Astrocyte (in vitro differentiated cells and primary cell): ENCODE data around the gene TLK2. TPM values are rescaled to one million over a fixed set of nuclear protein-coding genes. Genes with fewer than 3 reads are reported as not detected.
"Not testable (repeated sequence)": the region's sequence is repeated elsewhere in the genome, so short reads cannot be mapped to it uniquely, and the experiment has no call there.

ENCODE experiments used
- DNase-seq: peaks from one replicate; pipeline ENCODE4 v3.0.0-alpha.2; 2010; ENCODE audit warnings: low read depth
- FAIRE-seq: peaks from 2 replicates; lab custom pipeline; 2011; peaks lifted over from hg19 to GRCh38; lab: Jason Lieb, UNC
- H2AFZ ChIP-seq: 2 replicates; pipeline ENCODE4 v1.6.0; 2012; ENCODE audit warnings: low read depth, low read length, inconsistent platforms
- H3K27ac ChIP-seq: 2 replicates; pipeline ENCODE4 v1.5.1; 2011; ENCODE audit warnings: low read depth, low read length, inconsistent platforms
- H3K27me3 ChIP-seq: 2 replicates; pipeline ENCODE4 v1.6.0; 2011; ENCODE audit warnings: low read length, inconsistent platforms; ENCODE audit not compliant: insufficient read depth
- H3K36me3 ChIP-seq: 2 replicates; pipeline ENCODE4 v1.5.1; 2011; ENCODE audit warnings: low read length, inconsistent platforms; ENCODE audit not compliant: insufficient read depth
- H3K4me1 ChIP-seq: 2 replicates; pipeline ENCODE4 v1.5.1; 2011; ENCODE audit warnings: low read length, inconsistent platforms; ENCODE audit not compliant: insufficient read depth
- H3K4me2 ChIP-seq: 2 replicates; pipeline ENCODE4 v1.6.0; 2012; ENCODE audit warnings: low read length, inconsistent platforms
- H3K4me3 ChIP-seq: 2 replicates; pipeline ENCODE4 v1.5.1; 2011; ENCODE audit warnings: low read depth, mild to moderate bottlenecking, low read length, inconsistent platforms; ENCODE audit not compliant: insufficient read depth
- H3K79me2 ChIP-seq: 2 replicates; pipeline ENCODE4 v1.6.0; 2012; ENCODE audit warnings: mild to moderate bottlenecking, low read length, inconsistent platforms; ENCODE audit not compliant: insufficient read depth
- H3K9ac ChIP-seq: 2 replicates; pipeline ENCODE4 v1.6.0; 2012; ENCODE audit warnings: mild to moderate bottlenecking, low read length, inconsistent platforms
- H3K9me3 ChIP-seq: 2 replicates; pipeline ENCODE4 v1.5.1; 2012; ENCODE audit warnings: low read depth, mild to moderate bottlenecking, low read length, inconsistent platforms; ENCODE audit not compliant: insufficient read depth
- H4K20me1 ChIP-seq: 2 replicates; pipeline ENCODE4 v1.6.0; 2012; ENCODE audit warnings: low read length, inconsistent platforms; ENCODE audit not compliant: insufficient read depth
- H3K27ac Mint-ChIP-seq: one replicate; pipeline ENCODE4 v1.8.0; 2021; ENCODE audit warnings: mild to moderate bottlenecking, mixed read lengths; ENCODE audit not compliant: unreplicated experiment
- H3K27me3 Mint-ChIP-seq: one replicate; pipeline ENCODE4 v1.8.0; 2021; ENCODE audit warnings: low read depth, mixed read lengths; ENCODE audit not compliant: unreplicated experiment
- H3K36me3 Mint-ChIP-seq: one replicate; pipeline ENCODE4 v1.8.0; 2021; ENCODE audit warnings: low read depth, mixed read lengths; ENCODE audit not compliant: unreplicated experiment
- H3K4me1 Mint-ChIP-seq: one replicate; pipeline ENCODE4 v1.8.0; 2021; ENCODE audit warnings: low read depth, mixed read lengths; ENCODE audit not compliant: unreplicated experiment
- H3K4me3 Mint-ChIP-seq: one replicate; pipeline ENCODE4 v1.8.0; 2021; ENCODE audit warnings: mild to moderate bottlenecking, moderate library complexity, mixed read lengths; ENCODE audit not compliant: unreplicated experiment
- H3K9me3 Mint-ChIP-seq: one replicate; pipeline ENCODE4 v1.8.0; 2021; ENCODE audit warnings: mild to moderate bottlenecking, mixed read lengths; ENCODE audit not compliant: unreplicated experiment
- EZH2 ChIP-seq: IDR thresholded peaks from 2 replicates; pipeline ENCODE4 v1.6.1; 2012; ENCODE audit warnings: mild to moderate bottlenecking, low read length, inconsistent platforms; ENCODE audit not compliant: insufficient read depth
- total RNA-seq: library from RNA; stranded (reverse); gene quantifications from 2 replicates; pipeline ENCODE4 v1.2.1, GENCODE V29; 2021
- TF ChIP-seq, protein P1 (sequence below): IDR thresholded peaks from 2 replicates; pipeline ENCODE4 v1.5.1; 2011; ENCODE audit warnings: low read depth, mild to moderate bottlenecking, inconsistent platforms, low read length, moderate library complexity; ENCODE audit not compliant: insufficient read depth

The TLK2 gene
- total RNA-seq, 1 donor from 2014 or later, result 53.0 TPM

DNA sequence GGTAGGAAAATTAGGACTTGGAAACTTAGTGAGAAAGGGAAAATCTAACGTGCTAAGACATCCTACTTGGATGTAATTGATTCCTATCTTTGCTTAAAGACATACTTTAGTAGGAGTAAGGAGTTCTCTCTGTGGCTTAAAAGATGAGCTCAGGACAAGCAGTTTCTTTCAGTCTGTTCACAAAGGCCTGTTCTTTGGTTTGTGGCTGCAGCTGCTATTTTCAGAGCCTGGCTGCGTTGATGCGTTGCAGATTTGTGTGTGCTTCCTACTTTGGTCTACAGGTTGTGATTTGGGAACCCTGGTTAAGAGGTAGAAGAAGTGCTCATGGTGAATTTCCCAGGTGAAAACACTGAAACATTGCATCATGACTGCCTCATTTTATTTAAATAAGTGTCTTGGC is 24.5 kb upstream of the TLK2 start:
- not testable (repeated sequence) for DNase-seq, FAIRE-seq, H2AFZ ChIP-seq, H4K20me1 ChIP-seq, H3K36me3 Mint-ChIP-seq, H3K4me1 ChIP-seq, H3K9me3 ChIP-seq, H3K27me3 Mint-ChIP-seq, H3K4me1 Mint-ChIP-seq, H3K27me3 ChIP-seq, H3K27ac ChIP-seq, H3K4me3 Mint-ChIP-seq, H3K4me2 ChIP-seq, H3K4me3 ChIP-seq, H3K79me2 ChIP-seq, H3K9ac ChIP-seq, H3K9me3 Mint-ChIP-seq, H3K36me3 ChIP-seq
- H3K27ac Mint-ChIP-seq, result peak overlapping the region; percentile 41

DNA sequence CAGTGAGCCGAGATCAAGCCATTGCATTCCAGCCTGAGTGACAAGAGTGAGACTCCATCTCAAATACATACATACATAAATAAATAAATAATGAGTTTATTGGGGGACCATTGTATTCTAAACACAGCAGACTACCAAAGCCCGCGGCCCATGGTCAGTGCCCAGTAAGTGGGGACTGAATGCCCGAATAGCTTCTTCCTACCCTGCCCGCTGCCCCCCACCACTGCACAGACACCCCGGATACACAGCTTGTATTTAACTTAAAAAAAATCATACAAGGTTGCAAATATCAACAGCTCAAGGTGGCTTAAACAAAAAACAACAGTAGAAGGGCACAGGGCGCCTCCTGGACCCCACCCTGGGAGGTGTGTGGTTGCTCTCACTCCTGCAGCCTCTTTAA is 22.6 kb upstream of the TLK2 start:
- Histone ChIP-seq H2AFZ (no peak overlapping the region), H3K4me2 (no peak overlapping the region), H4K20me1 (no peaks in the 10 kb centered on the region), H3K36me3 (no peaks in the 10 kb centered on the region), H3K27me3 (no peaks in the 10 kb centered on the region), H3K9me3 (no peaks in the 10 kb centered on the region), H3K4me3 (no peak overlapping the region), H3K4me1 (no peaks in the 10 kb centered on the region), H3K79me2 (no peaks in the 10 kb centered on the region), H3K27ac (no peak overlapping the region), H3K9ac (no peak overlapping the region)
- TF ChIP-seq EZH2, result no peak
- TF ChIP-seq, protein P1, sequence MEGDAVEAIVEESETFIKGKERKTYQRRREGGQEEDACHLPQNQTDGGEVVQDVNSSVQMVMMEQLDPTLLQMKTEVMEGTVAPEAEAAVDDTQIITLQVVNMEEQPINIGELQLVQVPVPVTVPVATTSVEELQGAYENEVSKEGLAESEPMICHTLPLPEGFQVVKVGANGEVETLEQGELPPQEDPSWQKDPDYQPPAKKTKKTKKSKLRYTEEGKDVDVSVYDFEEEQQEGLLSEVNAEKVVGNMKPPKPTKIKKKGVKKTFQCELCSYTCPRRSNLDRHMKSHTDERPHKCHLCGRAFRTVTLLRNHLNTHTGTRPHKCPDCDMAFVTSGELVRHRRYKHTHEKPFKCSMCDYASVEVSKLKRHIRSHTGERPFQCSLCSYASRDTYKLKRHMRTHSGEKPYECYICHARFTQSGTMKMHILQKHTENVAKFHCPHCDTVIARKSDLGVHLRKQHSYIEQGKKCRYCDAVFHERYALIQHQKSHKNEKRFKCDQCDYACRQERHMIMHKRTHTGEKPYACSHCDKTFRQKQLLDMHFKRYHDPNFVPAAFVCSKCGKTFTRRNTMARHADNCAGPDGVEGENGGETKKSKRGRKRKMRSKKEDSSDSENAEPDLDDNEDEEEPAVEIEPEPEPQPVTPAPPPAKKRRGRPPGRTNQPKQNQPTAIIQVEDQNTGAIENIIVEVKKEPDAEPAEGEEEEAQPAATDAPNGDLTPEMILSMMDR, result no peak
- Mint-ChIP-seq H3K4me1 (peaks cover 3% of the 10 kb centered on the region), H3K27ac (no peak overlapping the region), H3K36me3 (no peaks in the 10 kb centered on the region), H3K4me3 (no peak overlapping the region), H3K27me3 (no peaks in the 10 kb centered on the region), H3K9me3 (no peaks in the 10 kb centered on the region)
- no peak for DNase-seq
- FAIRE-seq, result no peak

DNA sequence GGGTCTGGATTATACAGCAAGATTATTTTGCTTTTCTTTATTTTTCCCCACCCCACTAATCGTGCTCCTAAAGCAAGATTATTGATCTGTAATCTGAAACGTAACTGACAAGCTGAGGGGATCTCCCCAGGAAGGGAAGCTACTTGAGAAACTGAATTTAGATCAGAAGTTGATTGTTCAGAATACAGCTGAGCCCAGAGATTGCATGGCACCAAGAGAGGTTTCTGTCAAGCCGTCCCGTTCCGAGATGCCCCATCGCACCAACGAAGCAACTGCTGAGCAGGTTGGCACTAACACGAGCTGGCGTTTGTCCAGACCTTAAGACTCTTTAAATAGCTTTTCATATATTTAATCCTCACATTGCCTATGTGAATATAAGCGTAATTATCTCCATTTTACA is 20.1 kb upstream of the TLK2 start:
- H3K36me3 Mint-ChIP-seq, H3K79me2 ChIP-seq, H3K9me3 ChIP-seq, H2AFZ ChIP-seq, DNase-seq, H3K36me3 ChIP-seq, H3K9me3 Mint-ChIP-seq, H3K4me1 ChIP-seq, H4K20me1 ChIP-seq, H3K27ac ChIP-seq, FAIRE-seq, H3K4me2 ChIP-seq, H3K9ac ChIP-seq, H3K27ac Mint-ChIP-seq, H3K4me3 ChIP-seq, H3K27me3 Mint-ChIP-seq, H3K4me1 Mint-ChIP-seq, H3K4me3 Mint-ChIP-seq, H3K27me3 ChIP-seq: not testable (repeated sequence)

DNA sequence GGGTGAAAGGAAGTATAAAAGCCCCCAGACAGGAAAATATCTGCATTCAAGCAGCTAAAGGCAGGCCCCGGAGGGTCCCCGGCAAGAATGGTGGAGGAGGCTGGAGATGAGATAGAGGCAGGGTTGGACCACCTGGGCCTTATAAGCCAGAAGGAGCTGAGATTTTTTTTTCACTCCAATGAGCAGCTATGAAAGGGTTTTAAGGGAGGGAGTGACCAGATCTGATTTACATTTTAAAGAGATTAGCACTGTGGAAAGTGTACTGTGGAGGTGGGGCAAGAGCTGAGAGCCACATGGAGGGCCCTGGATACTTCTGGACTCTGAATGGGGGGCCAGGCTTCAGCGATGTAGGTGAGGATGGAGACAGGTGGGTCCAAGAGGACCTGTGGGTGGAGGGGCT is 14.2 kb upstream of the TLK2 start:
- H3K4me2 ChIP-seq, H3K36me3 Mint-ChIP-seq, H3K4me3 Mint-ChIP-seq, H3K4me1 ChIP-seq, DNase-seq, H3K9me3 ChIP-seq, H3K27ac ChIP-seq, H3K27me3 Mint-ChIP-seq, H3K9ac ChIP-seq, H2AFZ ChIP-seq, H3K4me1 Mint-ChIP-seq, H3K79me2 ChIP-seq, H4K20me1 ChIP-seq, H3K36me3 ChIP-seq, H3K9me3 Mint-ChIP-seq, H3K27ac Mint-ChIP-seq, H3K4me3 ChIP-seq, H3K27me3 ChIP-seq, FAIRE-seq: not testable (repeated sequence)

DNA sequence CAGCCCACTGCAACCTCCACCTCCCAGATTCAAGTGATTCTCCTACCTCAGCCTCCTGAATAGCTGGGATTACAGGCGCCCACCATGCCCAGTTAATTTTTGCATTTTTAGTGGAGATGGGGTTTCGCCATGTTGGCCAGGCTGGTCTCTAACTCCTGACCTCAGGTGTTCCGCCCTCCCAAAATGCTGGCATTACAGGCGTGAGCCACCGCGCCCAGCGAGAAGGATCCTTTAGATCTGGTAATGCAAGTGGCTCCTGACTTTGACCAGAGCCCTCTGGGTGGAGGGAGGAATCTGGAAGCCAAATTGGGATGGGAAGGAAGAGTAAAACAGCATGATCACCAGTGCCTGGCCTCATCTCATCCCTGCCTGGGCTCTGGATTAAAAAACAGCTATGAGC is 13.4 kb upstream of the TLK2 start:
- H3K4me3 Mint-ChIP-seq, H3K27me3 Mint-ChIP-seq, H4K20me1 ChIP-seq, H3K4me1 Mint-ChIP-seq, H3K4me1 ChIP-seq, H3K36me3 ChIP-seq, H3K9me3 ChIP-seq, H3K4me3 ChIP-seq, H3K4me2 ChIP-seq, H3K79me2 ChIP-seq, H3K27ac Mint-ChIP-seq, DNase-seq, H3K9me3 Mint-ChIP-seq, H3K27ac ChIP-seq, H2AFZ ChIP-seq, FAIRE-seq, H3K27me3 ChIP-seq, H3K9ac ChIP-seq, H3K36me3 Mint-ChIP-seq: not testable (repeated sequence)
